Measurements from ENCODE around the gene FRMD6. TPM values are rescaled to one million over a fixed set of nuclear protein-coding genes. Genes with fewer than 3 reads are reported as not detected.

The FRMD6 gene
- total and polyA plus RNA-seq, 9 of the 15 experiments (the other 6 are each of a cell fraction or from before 2014, with no cell fraction given) = 0.11 to 0.92 (median 0.53) TPM

- TF ChIP-seq E2F1 (CRISPR knock-in tag; IDR thresholded peaks at IDR 0.05) = no peak
- TF ChIP-seq PCBP1 (IDR thresholded peaks at IDR 0.05; ENCODE audit: low read depth, low read length, poor library complexity, severe bottlenecking) = no peak
- TF ChIP-seq SAP30 (IDR thresholded peaks at IDR 0.05; ENCODE audit: borderline replicate concordance, insufficient read depth, low read depth, low read length, poor library complexity, severe bottlenecking) = no peak
- TF ChIP-seq ELK3 (CRISPR knock-in tag; IDR thresholded peaks at IDR 0.05) = no peak
- no peak for TF ChIP-seq BMI1 (IDR thresholded peaks at IDR 0.05; ENCODE audit: low read length)
- TF ChIP-seq ZNF583 (CRISPR knock-in tag; IDR thresholded peaks at IDR 0.05) = no peak
- TF ChIP-seq GTF3C2 (IDR thresholded peaks at IDR 0.05; ENCODE audit: borderline replicate concordance, extremely low read depth, insufficient read length) = no peak
- TF ChIP-seq, protein P1, sequence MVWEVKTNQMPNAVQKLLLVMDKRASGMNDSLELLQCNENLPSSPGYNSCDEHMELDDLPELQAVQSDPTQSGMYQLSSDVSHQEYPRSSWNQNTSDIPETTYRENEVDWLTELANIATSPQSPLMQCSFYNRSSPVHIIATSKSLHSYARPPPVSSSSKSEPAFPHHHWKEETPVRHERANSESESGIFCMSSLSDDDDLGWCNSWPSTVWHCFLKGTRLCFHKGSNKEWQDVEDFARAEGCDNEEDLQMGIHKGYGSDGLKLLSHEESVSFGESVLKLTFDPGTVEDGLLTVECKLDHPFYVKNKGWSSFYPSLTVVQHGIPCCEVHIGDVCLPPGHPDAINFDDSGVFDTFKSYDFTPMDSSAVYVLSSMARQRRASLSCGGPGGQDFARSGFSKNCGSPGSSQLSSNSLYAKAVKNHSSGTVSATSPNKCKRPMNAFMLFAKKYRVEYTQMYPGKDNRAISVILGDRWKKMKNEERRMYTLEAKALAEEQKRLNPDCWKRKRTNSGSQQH (CRISPR knock-in tag; IDR thresholded peaks at IDR 0.05) = no peak
- TF ChIP-seq CCAR2 (IDR thresholded peaks at IDR 0.05; ENCODE audit: low read depth, low read length) = no peak
These were observed 81.4 kb downstream of the FRMD6 start (continued) for GRCh38 chr14:51733147-51733546.
